HEK293 (cell line): Measurements from ENCODE around the gene TPP1.

Experiments used
- CTCF ChIA-PET: fragments of 350-600 bp; formaldehyde crosslinking; extraction: SDS; loops from one replicate; lab custom pipeline; 2021; ENCODE audit warnings: antibody characterized with exemption; lab: Yijun Ruan, JAX
- POLR2A ChIA-PET: fragments of 300-600 bp; formaldehyde crosslinking; extraction: SDS; loops from one replicate; lab custom pipeline; 2020; ENCODE audit warnings: antibody characterized with exemption, inconsistent platforms; lab: Yijun Ruan, JAX
- H3K27ac ChIP-seq: fragments of 200-500 bp; sonication (Bioruptor generic); 2 replicates; pipeline ENCODE4 v1.5.1; 2014; ENCODE audit warnings: low read depth, low read length, control low read depth, inconsistent platforms; ENCODE audit errors: extremely low read depth
- H3K36me3 ChIP-seq, 2 experiments: fragments of 200-500 bp in 1 of 2; sonication (Bioruptor generic) in 1 of 2; 1 replicate in 1 of 2; 2 replicates in 1 of 2; pipeline ENCODE4 v1.5.1; 2014 to 2017; ENCODE audit warnings: inconsistent platforms in 2 of 2, low read length in 2 of 2; ENCODE audit not compliant: control insufficient read depth in 2 of 2, insufficient read depth in 1 of 2
- H3K4me1 ChIP-seq: fragments of 200-500 bp; sonication (Bioruptor generic); 2 replicates; pipeline ENCODE4 v1.5.1; 2014; ENCODE audit warnings: mild to moderate bottlenecking, low read length, inconsistent platforms; ENCODE audit not compliant: control insufficient read depth, insufficient read depth
- H3K4me3 ChIP-seq: 2 replicates; pipeline ENCODE4 v1.5.1; 2011; ENCODE audit warnings: low read depth, mild to moderate bottlenecking, control low read depth, low read length, moderate library complexity
- H3K9me3 ChIP-seq: fragments of 200-500 bp; sonication (Bioruptor generic); 2 replicates; pipeline ENCODE4 v1.5.1; 2014; ENCODE audit warnings: low read depth, low read length, inconsistent platforms; ENCODE audit not compliant: control insufficient read depth, insufficient read depth
- GLI2 ChIP-seq: fragments of 450-650 bp; formaldehyde crosslinking; IDR thresholded peaks from 2 replicates; pipeline ENCODE4; 2017; ENCODE audit warnings: missing biosample characterization, missing genetic modification characterization, low read depth, borderline replicate concordance
- GLI4 ChIP-seq: fragments of 450-650 bp; formaldehyde crosslinking; IDR thresholded peaks from 2 replicates; pipeline ENCODE4 v1.5.1; 2016; ENCODE audit warnings: missing biosample characterization, missing genetic modification characterization
- KLF7 ChIP-seq: fragments of 450-650 bp; formaldehyde crosslinking; IDR thresholded peaks from 2 replicates; pipeline ENCODE4 v1.5.1; 2016; ENCODE audit warnings: missing biosample characterization, missing genetic modification characterization, borderline replicate concordance
- OVOL3 ChIP-seq: fragments of 450-650 bp; formaldehyde crosslinking; IDR thresholded peaks from 2 replicates; pipeline ENCODE4 v1.5.1; 2016; ENCODE audit warnings: missing biosample characterization, missing genetic modification characterization
- TCF7L2 ChIP-seq: IDR thresholded peaks from 2 replicates; pipeline ENCODE4 v1.6.1; 2011; ENCODE audit warnings: low read depth, mild to moderate bottlenecking, inconsistent platforms, low read length, moderate library complexity, borderline replicate concordance
- ZFHX2 ChIP-seq: fragments of 450-650 bp; formaldehyde crosslinking; conservative IDR thresholded peaks from 2 replicates; pipeline ENCODE4 v1.5.1; 2016; ENCODE audit warnings: missing biosample characterization, missing genetic modification characterization
- ZNF140 ChIP-seq: fragments of 450-650 bp; formaldehyde crosslinking; IDR thresholded peaks from 2 replicates; pipeline ENCODE4 v1.5.1; 2016; ENCODE audit warnings: missing biosample characterization, missing genetic modification characterization
- ZNF19 ChIP-seq: fragments of 450-650 bp; formaldehyde crosslinking; IDR thresholded peaks from 2 replicates; pipeline ENCODE4; 2016; ENCODE audit warnings: missing biosample characterization, missing genetic modification characterization, low read depth
- ZNF2 ChIP-seq: fragments of 450-650 bp; formaldehyde crosslinking; IDR thresholded peaks from 2 replicates; pipeline ENCODE4 v1.5.1; 2016; ENCODE audit warnings: missing biosample characterization, missing genetic modification characterization
- ZNF239 ChIP-seq: fragments of 450-650 bp; formaldehyde crosslinking; IDR thresholded peaks from 2 replicates; pipeline ENCODE4 v1.5.1; 2016; ENCODE audit warnings: missing biosample characterization, missing genetic modification characterization
- ZNF266 ChIP-seq: fragments of 450-650 bp; formaldehyde crosslinking; IDR thresholded peaks from 2 replicates; pipeline ENCODE4 v1.5.1; 2016; ENCODE audit warnings: missing biosample characterization, missing genetic modification characterization, low read depth
- ZNF354C ChIP-seq: fragments of 450-650 bp; formaldehyde crosslinking; IDR thresholded peaks from 2 replicates; pipeline ENCODE4 v1.5.1; 2016; ENCODE audit warnings: missing biosample characterization, missing genetic modification characterization, low read depth, borderline replicate concordance
- ZNF513 ChIP-seq: fragments of 450-650 bp; IDR thresholded peaks from 2 replicates; pipeline ENCODE4 v1.5.1; 2018; ENCODE audit warnings: missing biosample characterization, missing genetic modification characterization
- ZNF514 ChIP-seq: fragments of 450-650 bp; formaldehyde crosslinking; IDR thresholded peaks from 2 replicates; pipeline ENCODE4 v1.5.1; 2016; ENCODE audit warnings: missing biosample characterization, missing genetic modification characterization
- ZNF623 ChIP-seq: fragments of 450-650 bp; formaldehyde crosslinking; IDR thresholded peaks from 2 replicates; pipeline ENCODE4 v1.5.1; 2016; ENCODE audit warnings: missing biosample characterization, missing genetic modification characterization
- ZNF626 ChIP-seq: fragments of 450-650 bp; sonication (Bioruptor Pico); formaldehyde crosslinking; IDR thresholded peaks from 2 replicates; pipeline ENCODE4 v1.5.1; 2018; ENCODE audit warnings: missing biosample characterization, missing genetic modification characterization, inconsistent platforms
- ZNF701 ChIP-seq: fragments of 450-650 bp; formaldehyde crosslinking; IDR thresholded peaks from 2 replicates; pipeline ENCODE4 v1.5.1; 2016; ENCODE audit warnings: missing biosample characterization, missing genetic modification characterization
- ZNF747 ChIP-seq: fragments of 450-650 bp; formaldehyde crosslinking; IDR thresholded peaks from 2 replicates; pipeline ENCODE4 v1.5.1; 2016; ENCODE audit warnings: missing biosample characterization, missing genetic modification characterization
- ZSCAN5A ChIP-seq: fragments of 450-650 bp; formaldehyde crosslinking; IDR thresholded peaks from 2 replicates; pipeline ENCODE4 v1.5.1; 2016; ENCODE audit warnings: missing biosample characterization, missing genetic modification characterization
- ZXDB ChIP-seq: fragments of 450-650 bp; formaldehyde crosslinking; IDR thresholded peaks from 2 replicates; pipeline ENCODE4 v1.5.1; 2016; ENCODE audit warnings: missing biosample characterization, missing genetic modification characterization

The TPP1 gene

GRCh38 chr11:6615882-6616585, 3.2 kb downstream of the TPP1 start:
- no peaks in the 10 kb centered on the region for H3K9me3 ChIP-seq
- no peak overlapping the region for H3K4me3 ChIP-seq
- peaks cover 0 to 43% of the 10 kb centered on the region in 2 experiments; a peak in 1 of 3 replicates for H3K36me3 ChIP-seq
- CTCF ChIA-PET, result interaction anchor here (0.6 to 0.7 kb wide), 2 partner anchors 61 to 237 kb away, joined by 3 to 5 read pairs; no protein-coding TSS in a partner anchor
- no peak overlapping the region for H3K27ac ChIP-seq
- 0 out of 2 replicates have a peak, but pooled peaks cover 4% of the 10 kb centered on the region for H3K4me1 ChIP-seq
- POLR2A ChIA-PET, result interaction anchor here (0.7 kb wide), 1 partner anchor 11 kb away, joined by 4 read pairs; no protein-coding TSS in a partner anchor
- TF ChIP-seq ZFHX2 (no peak), OVOL3 (no peak), ZNF140 (no peak), ZXDB (tag by site-specific recombination) (no peak), ZNF626 (no peak)
- TF ChIP-seq, all 188 proteins: peak for 0

- TF ChIP-seq ZNF701 (tag by site-specific recombination), result no peak
- no peak for TF ChIP-seq ZNF2 (tag by site-specific recombination)
- TF ChIP-seq, all 188 proteins: peak for 0
- Histone ChIP-seq H3K36me3 (peaks cover 0 to 52% of the 10 kb centered on the region in 2 experiments; a peak in 1 of 3 replicates), H3K4me1 (0 out of 2 replicates have a peak, but pooled peaks cover 4% of the 10 kb centered on the region), H3K4me3 (no peak overlapping the region), H3K27ac (no peak overlapping the region), H3K9me3 (no peaks in the 10 kb centered on the region)
- CTCF ChIA-PET, result no interaction called here
- POLR2A ChIA-PET, result no interaction called here
These were observed 4.2 kb downstream of the TPP1 start for GRCh38 chr11:6615046-6615445.

- POLR2A ChIA-PET, result interaction anchor here (3.2 to 3.7 kb wide), 2 partner anchors 11 to 66 kb away, joined by 8 to 20 read pairs; partner anchors contain the start of genes ILK and RRP8
- 0 out of 2 replicates have a peak, but pooled peaks cover 4% of the 10 kb centered on the region for H3K4me1 ChIP-seq
- no peak overlapping the region for H3K4me3 ChIP-seq
- peaks cover 0 to 58% of the 10 kb centered on the region in 2 experiments; a peak in 1 of 3 replicates for H3K36me3 ChIP-seq
- TF ChIP-seq TCF7L2 (no peak), ZNF623 (tag by site-specific recombination) (no peak), ZSCAN5A (no peak), ZNF354C (tag by site-specific recombination) (no peak), GLI2 (tag by site-specific recombination) (no peak), ZNF266 (tag by site-specific recombination) (no peak), ZNF239 (tag by site-specific recombination) (no peak), ZNF514 (tag by site-specific recombination) (no peak), KLF7 (tag by site-specific recombination) (no peak), ZNF2 (tag by site-specific recombination) (no peak), ZNF747 (no peak), ZNF513 (tag by site-specific recombination) (no peak), ZNF19 (tag by site-specific recombination) (no peak), GLI4 (tag by site-specific recombination) (no peak)
- no peak overlapping the region for H3K27ac ChIP-seq
- no peaks in the 10 kb centered on the region for H3K9me3 ChIP-seq
- CTCF ChIA-PET, result no interaction called here
These were observed 4.8 kb downstream of the TPP1 start for GRCh38 chr11:6614446-6614845.
